HG02623 (cell line): ENCODE results near the gene MYO1D.
A peak's percentile ranks its signal among the peaks of the same experiment; 100 is the strongest.
"Not testable (repeated sequence)": the region's sequence is repeated elsewhere in the genome, so short reads cannot be mapped to it uniquely, and the experiment has no call there.

Experiments used
- ATAC-seq: cut with Tn5 transposase; IDR thresholded peaks from one replicate; pipeline ENCODE4 v1.9.1; 2021; ENCODE audit warnings: moderate library complexity; ENCODE audit not compliant: unreplicated experiment

MYO1D gene

DNA sequence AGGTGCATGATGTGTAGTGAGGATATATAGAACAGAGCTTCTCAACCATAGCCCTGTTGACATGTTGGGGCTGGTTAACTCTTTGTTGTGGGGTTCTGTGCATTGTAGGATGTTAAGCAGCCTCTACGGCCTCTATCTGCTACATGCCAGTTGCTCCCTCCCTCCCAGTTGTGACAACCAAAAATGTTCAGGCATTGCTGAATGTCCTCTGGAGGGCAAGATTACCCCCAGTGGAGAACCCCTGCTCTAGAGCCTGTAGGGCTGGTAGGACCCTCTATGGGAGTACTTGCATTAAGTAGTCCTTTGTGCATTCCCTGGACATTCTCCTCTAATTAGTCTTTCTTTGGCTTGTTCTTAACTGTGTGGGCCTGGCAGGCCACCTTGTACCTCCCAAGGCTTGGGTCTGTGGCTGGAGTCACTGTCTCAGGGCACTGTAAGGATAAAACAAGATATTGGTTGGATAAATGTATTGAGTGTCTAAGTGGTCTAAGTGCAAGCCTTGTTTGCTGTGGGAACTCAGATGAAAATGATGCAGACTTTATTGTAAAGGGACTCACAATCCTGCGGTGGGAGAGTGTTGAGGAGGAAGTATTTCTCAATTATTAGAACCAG is 19.8 kb upstream of the MYO1D start:
- no peak for ATAC-seq

DNA sequence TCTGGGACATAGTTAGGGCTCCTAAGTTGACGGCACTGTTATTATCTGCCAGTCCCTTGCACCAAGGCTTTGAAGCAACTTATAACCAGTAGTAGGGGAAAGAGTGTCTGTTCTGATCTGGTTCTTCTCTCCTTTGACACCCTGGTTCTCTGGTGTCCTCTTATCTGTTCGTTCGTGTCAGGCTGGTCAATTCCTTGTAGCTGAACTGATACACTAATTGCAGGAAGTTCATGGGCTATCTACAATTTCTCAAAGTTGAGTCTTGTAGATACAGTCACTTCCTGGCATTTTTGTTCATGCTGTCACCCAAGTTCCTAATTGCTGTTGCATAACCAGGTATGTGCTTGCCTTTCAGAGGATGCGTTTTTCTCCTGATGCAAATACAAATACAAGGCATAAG is 17.3 kb upstream of the MYO1D start:
- no peak for ATAC-seq

DNA sequence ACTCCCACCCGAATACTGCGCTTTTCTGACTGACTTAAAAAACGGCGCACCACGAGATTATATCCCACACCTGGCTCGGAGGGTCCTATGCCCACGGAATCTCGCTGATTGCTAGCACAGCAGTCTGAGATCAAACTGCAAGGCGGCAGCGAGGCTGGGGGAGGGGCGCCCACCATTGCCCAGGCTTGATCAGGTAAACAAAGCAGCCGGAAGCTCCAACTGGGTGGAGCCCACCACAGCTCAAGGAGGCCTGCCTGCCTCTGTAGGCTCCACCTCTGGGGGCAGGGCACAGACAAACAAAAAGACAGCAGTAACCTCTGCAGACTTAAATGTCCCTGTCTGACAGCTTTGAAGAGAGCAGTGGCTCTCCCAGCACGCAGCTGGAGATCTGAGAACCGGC is 10.5 kb upstream of the MYO1D start:
- ATAC-seq = not testable (repeated sequence)

DNA sequence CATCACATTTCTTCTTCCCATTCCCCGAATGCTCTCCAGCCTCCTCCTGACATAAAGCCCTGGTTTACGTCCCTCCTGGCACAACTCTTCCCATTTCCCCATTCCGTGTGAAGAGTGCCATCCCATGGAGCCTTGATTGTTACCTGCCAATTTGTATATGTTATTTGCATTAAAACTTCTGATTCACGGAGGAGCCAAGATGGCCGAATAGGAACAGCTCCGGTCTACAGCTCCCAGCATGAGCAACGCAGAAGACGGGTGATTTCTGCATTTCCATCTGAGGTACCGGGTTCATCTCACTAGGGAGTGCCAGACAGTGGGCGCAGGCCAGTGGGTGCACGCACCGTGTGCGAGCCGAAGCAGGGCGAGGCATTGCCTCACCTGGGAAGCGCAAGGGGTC is 10.0 kb upstream of the MYO1D start:
- not testable (repeated sequence) for ATAC-seq

- no peak for ATAC-seq
Observed at GRCh38 chr17:32882734-32883133, 5.8 kb upstream of the MYO1D start.

GRCh38 chr17:32882029-32882428 is 5.1 kb upstream of the MYO1D start:
- ATAC-seq = no peak

DNA sequence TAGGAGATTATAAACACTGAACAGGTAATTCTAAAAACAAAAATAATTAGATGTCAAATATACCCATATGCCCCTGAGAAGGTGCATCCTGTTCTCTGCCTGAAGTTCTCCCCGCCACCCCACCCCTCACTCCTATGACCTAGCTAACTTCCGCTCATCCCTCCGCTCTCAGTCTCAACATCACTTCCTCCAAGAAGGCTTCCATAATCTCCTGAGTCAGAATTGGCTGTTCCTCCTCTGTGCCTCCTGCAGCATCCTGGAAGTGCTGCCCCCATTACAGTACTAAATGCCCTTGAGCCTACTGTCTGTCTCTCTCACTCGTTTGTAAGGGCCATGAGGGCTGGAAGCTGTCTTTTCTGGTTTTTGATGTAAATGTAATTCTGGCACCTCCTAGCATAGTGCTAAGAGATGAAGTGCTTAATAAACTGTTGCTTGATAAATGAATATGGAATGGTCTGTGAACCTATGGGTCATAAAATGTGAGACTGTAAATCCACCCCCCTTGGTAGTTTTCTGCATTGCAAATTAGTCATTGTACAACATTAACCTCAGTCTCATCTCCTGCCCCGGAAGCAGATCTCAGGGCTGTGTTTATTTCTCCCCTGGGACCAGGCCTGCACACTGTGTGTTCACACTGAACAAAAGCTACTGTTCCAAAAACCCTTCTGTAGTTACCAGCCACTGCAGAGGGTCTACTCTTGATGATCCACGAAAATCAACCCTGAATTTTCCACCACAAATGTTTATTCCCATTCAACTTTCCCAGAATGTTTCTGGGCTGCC is 3.9 kb upstream of the MYO1D start:
- ATAC-seq = no peak

DNA sequence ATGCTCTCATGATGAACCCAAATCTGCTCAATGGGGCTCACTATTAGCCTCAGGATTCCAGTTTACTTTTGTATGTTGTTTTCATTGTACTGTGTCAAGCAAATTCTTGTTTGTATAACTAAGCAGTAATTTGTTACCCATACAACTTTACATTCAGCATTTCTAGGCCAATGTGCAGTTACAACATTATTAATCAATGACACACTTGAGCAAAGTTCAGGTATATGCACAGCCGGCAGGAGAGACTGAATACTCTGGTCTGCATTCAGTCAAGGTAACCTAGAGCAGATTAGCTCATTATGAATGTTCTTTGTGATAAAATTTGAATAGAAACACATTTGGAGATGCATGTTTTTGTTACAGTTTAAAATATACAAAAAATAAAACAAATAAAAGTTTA is 2.2 kb upstream of the MYO1D start:
- no peak for ATAC-seq

DNA sequence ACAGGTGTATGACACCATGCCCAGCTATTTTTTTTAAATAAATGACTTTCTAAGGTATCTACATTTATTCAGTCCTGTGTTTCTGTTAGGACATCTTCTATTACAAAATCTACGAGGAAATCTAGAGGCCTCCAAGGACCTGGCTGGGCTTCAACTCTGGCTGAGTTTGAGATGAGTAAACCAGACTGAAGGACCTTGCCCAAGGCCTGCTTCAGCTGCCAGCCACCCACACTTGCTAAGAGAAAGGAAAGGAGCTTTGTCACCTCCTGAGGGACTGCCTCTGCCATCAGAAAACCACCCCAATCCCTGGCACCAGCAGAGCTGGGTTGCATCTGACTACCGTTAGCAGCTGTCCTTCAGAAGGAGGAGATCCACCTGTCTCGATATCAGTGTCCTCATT is 1.3 kb upstream of the MYO1D start:
- ATAC-seq = no peak

- ATAC-seq = peak; percentile 81
Observed at GRCh38 chr17:32877164-32877764, 340 bp upstream of the MYO1D start.

GRCh38 chr17:32875923-32876416 is 954 bp downstream of the MYO1D start:
- no peak for ATAC-seq

DNA sequence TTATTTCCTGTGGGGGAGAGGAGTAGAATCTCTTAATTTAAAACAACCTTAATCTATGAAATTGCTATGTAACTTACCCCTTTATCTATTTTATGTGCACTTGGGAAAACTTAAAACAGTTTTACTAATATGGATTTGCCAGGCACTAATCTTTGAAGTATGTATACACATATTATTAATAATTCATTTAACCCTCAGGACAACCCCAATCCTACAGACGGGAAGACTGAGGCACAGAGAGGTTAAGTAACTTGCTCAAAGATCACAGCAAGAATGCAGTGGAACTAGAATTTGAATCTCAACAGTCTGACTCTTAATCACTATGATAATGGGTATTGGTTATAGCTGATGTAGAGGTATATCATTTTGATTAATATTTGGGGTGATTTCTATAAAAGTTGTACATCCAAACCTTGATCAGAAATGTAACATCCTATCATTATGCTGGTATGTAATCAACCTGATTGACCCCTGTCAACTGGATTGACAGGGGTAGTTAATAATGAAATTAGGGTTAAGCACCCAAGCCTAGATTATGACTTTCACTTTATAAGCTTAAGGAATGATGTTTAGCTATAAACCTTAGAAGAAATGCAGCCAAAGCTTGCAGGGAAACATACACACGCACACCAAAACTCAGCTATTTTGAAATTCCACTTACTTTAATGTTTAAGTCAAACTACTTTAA is 1.6 kb downstream of the MYO1D start:
- no peak for ATAC-seq

GRCh38 chr17:32873114-32873513 is 3.8 kb downstream of the MYO1D start:
- no peak for ATAC-seq

- ATAC-seq = no peak
Observed at GRCh38 chr17:32871746-32872145, 5.2 kb downstream of the MYO1D start.

DNA sequence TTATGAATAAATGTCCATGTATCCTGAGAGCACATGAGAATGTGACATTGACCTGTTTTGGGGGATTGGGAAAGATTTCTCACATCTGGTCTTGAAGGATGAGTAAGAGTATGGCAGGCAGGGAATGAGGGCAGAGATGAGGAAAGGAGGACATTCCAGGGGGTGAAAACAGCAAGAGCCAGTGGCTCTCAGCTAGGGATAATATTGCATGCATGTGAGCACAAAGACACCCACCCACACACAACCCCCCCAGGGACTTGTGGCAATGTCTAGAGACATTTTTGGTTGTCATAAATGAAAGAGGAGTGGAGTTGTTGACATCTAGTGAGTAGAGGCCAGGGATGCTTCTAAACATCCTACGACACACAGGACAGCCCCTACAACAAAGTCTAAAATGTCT is 6.0 kb downstream of the MYO1D start:
- no peak for ATAC-seq

DNA sequence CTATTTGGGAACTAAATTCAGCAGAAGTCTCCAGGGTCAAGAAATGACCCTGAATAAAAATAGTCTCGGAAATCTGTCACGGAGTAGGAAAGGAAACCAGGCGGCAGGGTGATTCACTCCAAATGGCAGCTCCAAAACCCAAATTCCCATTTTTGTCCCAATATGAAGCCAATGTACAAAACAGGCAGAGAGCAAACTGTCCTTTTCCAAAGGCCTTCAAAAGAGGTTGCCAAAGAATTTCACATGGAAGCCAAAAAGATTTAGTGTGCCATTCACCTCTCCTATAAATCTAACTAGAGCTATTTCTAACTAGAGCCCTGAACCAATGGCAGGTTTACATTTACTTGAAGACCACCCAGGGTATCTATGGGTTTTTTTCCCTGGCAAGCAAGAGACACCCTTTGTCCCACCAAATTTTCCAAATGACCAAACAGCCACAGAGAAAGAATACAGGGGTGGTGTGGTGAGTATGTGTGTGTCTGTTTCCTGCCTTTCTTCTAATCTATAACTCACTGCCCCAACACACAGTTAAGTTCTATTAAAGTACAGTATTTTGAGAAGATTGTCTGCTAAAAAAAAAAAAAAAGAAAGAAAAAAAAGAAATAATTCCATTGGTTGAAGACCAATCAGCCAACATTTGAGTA is 6.8 kb downstream of the MYO1D start:
- ATAC-seq = no peak

GRCh38 chr17:32869345-32870026 is 7.4 kb downstream of the MYO1D start:
- no peak for ATAC-seq

- no peak for ATAC-seq
Observed at GRCh38 chr17:32865141-32865540, 11.8 kb downstream of the MYO1D start.

GRCh38 chr17:32863559-32863958 is 13.4 kb downstream of the MYO1D start:
- ATAC-seq = no peak

GRCh38 chr17:32862940-32863339 is 14.0 kb downstream of the MYO1D start:
- ATAC-seq = no peak

DNA sequence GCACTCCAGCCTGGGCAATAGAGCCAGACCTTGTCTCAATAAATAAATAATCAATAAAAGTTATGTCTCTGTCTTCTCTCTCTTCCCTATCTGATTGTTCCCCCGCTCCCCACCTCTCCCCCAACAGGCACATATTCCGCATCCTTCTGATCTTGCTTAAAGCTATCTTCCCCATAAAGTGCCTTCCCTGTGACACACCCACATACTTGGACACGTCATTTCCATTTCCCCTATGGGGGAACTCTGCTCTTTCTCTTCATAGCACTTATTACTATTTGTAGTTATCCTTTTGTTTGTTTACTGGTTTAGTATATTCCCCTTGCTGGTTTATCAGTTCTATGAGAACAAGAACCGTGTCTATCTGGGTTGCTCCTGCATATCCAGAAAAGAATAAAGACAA is 14.9 kb downstream of the MYO1D start:
- ATAC-seq = no peak
